Stimulated activated effector memory CD8-positive, alpha-beta T cell treated with anti-CD3 and anti-CD28 coated beads, Interleukin-12 subunit alpha, Interleukin-12 subunit beta, amount 100 ng/mL, for 72 hours (primary cell): ENCODE measurements around the gene PALM3.
A peak's percentile ranks its signal among the peaks of the same experiment; 100 is the strongest.
"Not testable (repeated sequence)": the region's sequence is repeated elsewhere in the genome, so short reads cannot be mapped to it uniquely, and the experiment has no call there.

Experiments used
- ATAC-seq: fragments of 150-1000 bp; cut with Tn5 transposase; 2 replicates; pipeline ENCODE4 v1.10.0; 2021
- DNase-seq, 2 donors: peaks; one replicate each; pipeline ENCODE4 v3.0.0; 2021 to 2022; ENCODE audit warnings: low spot score in 2 of 2
- H3K27ac Mint-ChIP-seq: one replicate; pipeline ENCODE4 v1.8.0; 2022; ENCODE audit warnings: mild to moderate bottlenecking, mixed read lengths
- H3K36me3 Mint-ChIP-seq: one replicate; pipeline ENCODE4 v1.8.0; 2022; ENCODE audit warnings: mild to moderate bottlenecking, mixed read lengths
- H3K4me1 Mint-ChIP-seq: one replicate; pipeline ENCODE4 v1.8.0; 2022; ENCODE audit warnings: mixed read lengths
- H3K4me3 Mint-ChIP-seq: one replicate; pipeline ENCODE4 v1.8.0; 2022; ENCODE audit warnings: mild to moderate bottlenecking, mixed read lengths
- H3K9me3 Mint-ChIP-seq: one replicate; pipeline ENCODE4 v1.8.0; 2022; ENCODE audit warnings: mixed read lengths

Gene PALM3

DNA sequence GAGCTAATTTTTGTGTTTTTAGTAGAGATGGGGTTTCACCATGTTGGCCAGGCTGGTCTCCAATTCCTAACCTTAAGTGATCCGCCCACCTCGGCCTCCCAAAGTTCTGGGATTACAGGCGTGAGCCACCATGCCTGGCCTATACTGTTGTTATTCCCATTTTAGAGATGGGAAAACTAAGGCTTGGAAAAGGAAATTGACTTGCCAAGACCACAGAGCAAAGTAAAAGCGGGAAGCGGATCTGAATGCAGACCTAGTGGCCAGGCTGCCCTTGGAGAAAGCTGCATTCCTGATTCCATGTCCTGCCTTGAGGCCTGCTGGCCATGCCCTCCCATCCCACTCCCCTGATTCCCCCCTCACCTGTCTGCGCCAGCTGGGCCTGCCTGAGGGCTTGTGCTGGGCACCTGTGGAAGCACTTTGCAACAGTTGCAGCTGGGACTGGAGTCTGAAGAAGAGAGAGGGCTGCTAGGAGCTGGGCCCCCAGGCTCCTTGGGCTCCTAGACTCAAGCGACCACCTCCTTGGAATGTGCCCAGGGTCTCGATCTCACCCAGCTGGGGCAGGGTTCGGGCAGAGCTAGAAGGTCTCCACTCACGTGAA is 5.7 kb downstream of the PALM3 start:
- no peaks in the 10 kb centered on the region for H3K9me3 Mint-ChIP-seq
- H3K4me1 Mint-ChIP-seq, result peaks cover 45% of the 10 kb centered on the region

DNA sequence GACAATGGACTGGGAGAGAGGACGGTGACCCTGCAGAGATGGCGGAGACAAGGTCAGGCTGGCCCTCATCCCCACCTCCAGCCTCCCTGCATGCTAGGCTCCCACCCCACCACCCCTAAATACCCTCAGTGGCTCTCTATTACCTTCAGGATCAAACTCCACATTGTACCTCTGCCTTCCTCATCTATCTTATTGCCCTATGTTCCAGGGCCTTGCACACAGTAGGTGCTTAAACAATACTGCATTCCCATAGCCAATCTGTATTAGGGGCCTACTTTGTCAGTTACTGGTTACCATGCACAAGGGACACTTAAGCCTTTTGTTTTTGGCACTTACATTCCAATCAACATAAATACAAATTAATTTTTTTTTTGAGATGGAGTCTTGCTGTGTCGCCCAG is 6.5 kb downstream of the PALM3 start:
- H3K4me3 Mint-ChIP-seq, result no peak overlapping the region
- ATAC-seq (peak; percentile 3), DNase-seq (no peak)
- H3K27ac Mint-ChIP-seq, result no peak overlapping the region
- peaks cover 45% of the 10 kb centered on the region for H3K4me1 Mint-ChIP-seq
- H3K9me3 Mint-ChIP-seq, result no peaks in the 10 kb centered on the region
- peaks cover 29% of the 10 kb centered on the region for H3K36me3 Mint-ChIP-seq

More for the DNA sequence above, 5.7 kb downstream of the PALM3 start:
- Mint-ChIP-seq H3K4me3 (no peak overlapping the region), H3K27ac (no peak overlapping the region), H3K36me3 (peaks cover 21% of the 10 kb centered on the region)
- DNase-seq, result no peak
- ATAC-seq, result no peak

DNA sequence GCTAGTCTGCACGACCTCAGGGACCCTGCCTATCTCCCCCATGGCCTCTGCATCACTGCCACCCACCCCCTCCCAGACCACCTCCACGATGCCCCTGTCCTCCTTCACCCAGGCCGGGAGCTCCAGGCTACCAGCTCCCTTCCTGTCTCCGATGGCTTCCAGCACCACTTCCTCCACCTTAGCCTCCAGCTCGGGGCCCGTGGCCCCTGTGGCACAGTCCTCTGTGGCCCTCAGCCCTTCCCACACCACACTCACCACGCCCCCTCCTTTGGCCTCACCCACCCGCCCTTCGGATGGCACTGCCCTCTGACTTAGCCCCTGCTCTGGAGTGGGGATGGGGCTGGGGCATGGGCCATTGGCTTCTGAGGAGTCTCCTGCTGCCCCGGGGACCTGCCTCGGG is 7.2 kb downstream of the PALM3 start:
- no peak overlapping the region for H3K27ac Mint-ChIP-seq
- H3K9me3 Mint-ChIP-seq, result no peaks in the 10 kb centered on the region
- DNase-seq (no peak), ATAC-seq (peak; percentile 5)
- peaks cover 42% of the 10 kb centered on the region for H3K4me1 Mint-ChIP-seq
- peaks cover 36% of the 10 kb centered on the region for H3K36me3 Mint-ChIP-seq
- H3K4me3 Mint-ChIP-seq, result no peak overlapping the region

DNA sequence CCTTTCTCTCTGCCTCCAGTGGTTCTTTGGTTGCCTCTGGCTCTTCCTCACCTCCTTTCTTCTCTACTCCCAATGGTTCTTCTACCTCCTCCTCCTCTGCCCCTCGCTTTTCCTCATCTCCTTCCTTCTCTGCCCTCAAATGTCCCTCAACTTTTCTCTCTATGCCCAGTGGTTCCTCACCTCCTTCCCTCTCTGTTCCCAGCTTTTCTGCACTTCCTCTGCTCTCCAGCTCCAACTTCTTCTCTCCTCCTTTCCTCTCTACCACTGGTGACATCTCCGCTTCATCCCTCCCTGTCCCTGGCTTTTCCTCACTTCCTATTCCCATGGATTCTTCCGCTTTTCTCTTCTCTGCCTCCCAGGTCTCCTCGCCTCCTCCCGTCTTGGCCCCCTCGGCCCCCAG is 7.8 kb downstream of the PALM3 start:
- no peak overlapping the region for H3K4me3 Mint-ChIP-seq
- H3K9me3 Mint-ChIP-seq, result no peaks in the 10 kb centered on the region
- H3K36me3 Mint-ChIP-seq, result peaks cover 42% of the 10 kb centered on the region
- ATAC-seq, result no peak
- peak overlapping the region; percentile 38 for H3K27ac Mint-ChIP-seq
- peaks cover 38% of the 10 kb centered on the region for H3K4me1 Mint-ChIP-seq
- DNase-seq, result no peak

DNA sequence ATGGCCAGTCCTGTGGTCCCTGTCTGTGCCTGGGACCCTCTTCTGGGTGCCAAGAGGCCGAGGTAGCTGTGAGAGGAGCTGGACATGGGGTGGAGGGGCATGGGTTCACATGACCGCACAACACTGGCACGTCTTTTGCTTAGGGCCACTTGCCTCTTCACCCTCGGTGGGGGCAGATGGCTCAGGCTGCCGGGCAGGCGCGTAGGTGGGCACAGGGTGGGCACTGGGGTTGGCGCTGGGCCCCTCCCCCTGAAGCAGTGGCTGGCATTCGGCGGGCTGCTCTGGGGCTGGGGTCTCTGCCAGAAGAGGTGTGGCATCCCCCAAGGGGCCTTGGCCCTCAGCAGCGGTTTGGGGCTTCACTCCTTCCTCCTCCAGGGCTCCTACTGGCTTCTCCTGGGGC is 8.4 kb downstream of the PALM3 start:
- no peaks in the 10 kb centered on the region for H3K9me3 Mint-ChIP-seq
- H3K27ac Mint-ChIP-seq, result peak overlapping the region; percentile 38
- H3K36me3 Mint-ChIP-seq, result peaks cover 48% of the 10 kb centered on the region
- H3K4me1 Mint-ChIP-seq, result peaks cover 34% of the 10 kb centered on the region
- ATAC-seq, result no peak
- H3K4me3 Mint-ChIP-seq, result no peak overlapping the region
- no peak for DNase-seq

DNA sequence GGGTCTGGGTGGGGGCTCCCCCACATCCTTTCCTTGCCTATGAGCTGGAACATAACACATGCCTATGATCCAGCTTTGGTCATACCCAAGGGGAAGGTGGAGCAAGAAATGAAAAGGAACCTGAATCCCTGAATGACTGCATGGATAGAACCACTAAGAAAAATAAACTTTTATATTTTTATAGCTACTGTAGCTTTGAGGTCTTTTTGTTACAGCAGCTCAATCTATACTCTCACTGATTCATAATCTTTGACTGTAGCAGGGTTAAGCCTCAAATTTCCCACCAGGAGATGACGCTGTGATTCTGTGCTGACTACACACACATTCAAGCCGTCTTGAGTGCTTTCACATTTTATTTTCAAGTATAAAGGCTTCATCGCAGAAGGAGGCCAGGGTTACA is 8.8 kb downstream of the PALM3 start:
- ATAC-seq (no peak), DNase-seq (no peak)
- H3K4me1 Mint-ChIP-seq, result peaks cover 33% of the 10 kb centered on the region
- H3K27ac Mint-ChIP-seq, result no peak overlapping the region
- no peak overlapping the region for H3K4me3 Mint-ChIP-seq
- no peaks in the 10 kb centered on the region for H3K9me3 Mint-ChIP-seq
- peaks cover 52% of the 10 kb centered on the region for H3K36me3 Mint-ChIP-seq

DNA sequence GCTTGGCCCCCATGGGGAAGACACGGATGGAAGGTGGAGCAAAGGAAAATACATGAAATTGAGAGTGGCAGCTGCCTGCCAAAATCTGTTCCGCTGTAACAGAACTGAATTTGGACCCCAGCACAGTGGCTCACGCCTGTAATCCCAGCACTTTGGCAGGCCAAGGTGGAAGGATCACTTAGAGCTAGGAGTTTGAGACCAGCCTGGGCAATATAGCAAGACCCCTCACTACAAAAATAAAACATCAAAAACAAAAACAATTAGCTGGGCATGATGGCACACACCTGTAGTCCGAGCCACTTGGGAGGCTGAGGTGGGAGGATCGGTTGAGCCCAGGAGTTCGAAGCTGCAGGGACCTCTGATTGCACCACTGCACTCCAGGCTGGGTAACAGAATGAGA is 9.4 kb downstream of the PALM3 start:
- Mint-ChIP-seq H3K27ac (peak overlapping the region; percentile 23), H3K4me3 (no peak overlapping the region), H3K36me3 (peaks cover 58% of the 10 kb centered on the region), H3K9me3 (no peaks in the 10 kb centered on the region), H3K4me1 (peaks cover 28% of the 10 kb centered on the region)
- DNase-seq, result no peak
- no peak for ATAC-seq

DNA sequence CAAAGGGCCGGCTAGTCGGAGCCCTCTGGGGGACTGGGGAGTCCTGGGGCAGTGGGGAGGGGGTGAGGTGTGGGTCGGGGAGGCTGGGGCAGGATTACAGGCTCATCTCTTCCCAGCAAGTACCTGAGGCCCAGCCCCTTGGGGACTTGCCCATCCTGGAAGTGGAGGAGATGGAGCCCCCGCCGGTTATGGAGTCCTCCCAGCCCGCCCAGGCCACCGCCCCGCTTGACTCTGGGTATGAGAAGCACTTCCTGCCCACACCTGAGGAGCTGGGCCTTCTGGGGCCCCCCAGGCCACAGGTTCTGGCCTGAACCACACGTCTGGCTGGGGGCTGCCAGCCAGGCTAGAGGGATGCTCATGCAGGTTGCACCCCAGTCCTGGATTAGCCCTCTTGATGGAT is 9.9 kb downstream of the PALM3 start:
- Mint-ChIP-seq H3K4me3 (no peak overlapping the region), H3K4me1 (peaks cover 28% of the 10 kb centered on the region), H3K9me3 (no peaks in the 10 kb centered on the region), H3K36me3 (peaks cover 63% of the 10 kb centered on the region), H3K27ac (peak overlapping the region; percentile 23)
- DNase-seq, result no peak
- no peak for ATAC-seq

DNA sequence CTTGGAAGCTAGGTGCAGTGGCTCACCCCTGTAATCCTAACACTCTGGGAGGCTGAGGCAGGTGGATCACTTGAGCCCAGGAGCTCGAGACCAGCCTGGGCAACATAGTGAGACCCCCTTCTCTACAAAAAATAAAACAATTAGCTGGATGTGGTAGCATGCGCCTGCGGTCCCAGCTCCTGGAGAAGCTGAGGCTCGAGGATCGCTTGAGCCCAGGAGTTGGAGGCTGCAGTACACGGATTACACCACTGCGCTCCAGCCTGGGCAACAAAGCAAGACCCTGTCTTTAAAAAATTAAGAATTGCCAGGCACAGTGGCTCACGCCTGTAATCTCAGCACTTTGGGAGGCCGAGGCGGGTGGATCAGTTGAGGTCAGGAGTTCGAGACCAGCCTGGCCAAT is 10.9 kb downstream of the PALM3 start:
- not testable (repeated sequence) for H3K9me3 Mint-ChIP-seq

DNA sequence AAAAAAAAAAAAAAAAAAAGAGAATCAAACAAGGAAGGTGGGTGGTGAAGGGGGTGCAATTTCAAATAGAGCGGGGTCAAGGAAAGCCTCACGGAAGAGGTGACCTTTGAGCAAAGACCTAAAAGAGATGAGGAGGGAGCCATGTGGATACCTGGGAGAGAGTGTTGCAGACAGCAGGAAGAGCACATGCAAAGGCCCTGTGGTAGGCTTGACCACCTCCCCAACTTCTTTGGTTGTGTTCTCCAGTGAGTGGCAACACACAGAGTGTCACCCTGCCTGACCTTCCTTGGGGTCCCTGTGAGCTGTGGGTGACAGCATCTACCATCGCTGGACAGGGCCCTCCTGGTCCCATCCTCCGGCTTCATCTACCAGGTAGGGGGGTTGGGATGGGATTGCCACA is 11.4 kb downstream of the PALM3 start:
- DNase-seq, result no peak
- H3K4me3 Mint-ChIP-seq, result no peak overlapping the region
- H3K36me3 Mint-ChIP-seq, result peaks cover 78% of the 10 kb centered on the region
- no peak for ATAC-seq
- H3K4me1 Mint-ChIP-seq, result peaks cover 33% of the 10 kb centered on the region
- H3K27ac Mint-ChIP-seq, result no peak overlapping the region
- H3K9me3 Mint-ChIP-seq, result no peaks in the 10 kb centered on the region

More for the DNA sequence above, 10.9 kb downstream of the PALM3 start:
- H3K27ac Mint-ChIP-seq, DNase-seq, H3K4me3 Mint-ChIP-seq, ATAC-seq: not testable (repeated sequence)
- peaks cover 35% of the 10 kb centered on the region for H3K4me1 Mint-ChIP-seq
- peaks cover 73% of the 10 kb centered on the region for H3K36me3 Mint-ChIP-seq

DNA sequence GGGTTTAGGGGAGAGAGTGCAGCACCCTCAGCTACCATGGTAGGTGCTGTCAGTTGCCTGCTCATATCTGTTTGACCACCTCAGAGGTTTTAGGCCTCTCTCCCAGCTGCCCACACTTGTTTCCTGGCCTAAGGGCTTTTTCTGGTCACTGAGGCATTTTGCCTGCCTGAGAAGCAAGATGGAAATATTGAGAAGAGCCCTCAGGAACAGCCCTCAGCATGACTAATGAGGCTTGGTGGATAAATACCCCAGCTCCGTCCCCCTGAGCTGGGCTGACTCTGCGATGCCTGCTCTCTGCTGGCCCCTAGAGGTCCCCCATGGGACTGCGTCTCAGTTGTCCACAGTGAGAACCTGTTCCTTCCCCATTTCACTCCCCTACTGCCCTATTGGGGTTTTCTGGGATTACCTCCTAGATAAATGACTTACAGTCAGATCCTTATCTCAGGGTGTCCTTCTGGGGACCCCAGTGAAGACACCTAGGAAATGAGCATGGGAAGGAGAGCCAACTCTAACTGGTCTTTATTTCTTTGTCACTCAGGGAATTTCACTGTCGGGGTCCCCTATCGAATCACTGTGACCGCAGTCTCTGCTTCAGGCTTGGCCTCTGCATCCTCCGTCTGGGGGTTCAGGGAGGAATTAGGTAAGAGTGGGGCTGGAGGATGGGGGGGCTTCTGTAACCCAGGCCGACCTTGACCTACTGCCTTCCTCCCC is 13.3 kb downstream of the PALM3 start:
- Mint-ChIP-seq H3K27ac (peak overlapping the region; percentile 52), H3K36me3 (peaks cover 97% of the 10 kb centered on the region), H3K9me3 (no peaks in the 10 kb centered on the region), H3K4me1 (peaks cover 16% of the 10 kb centered on the region), H3K4me3 (no peak overlapping the region)
- ATAC-seq (peak; percentile 87), DNase-seq (peak; percentile 74 to 88)

DNA sequence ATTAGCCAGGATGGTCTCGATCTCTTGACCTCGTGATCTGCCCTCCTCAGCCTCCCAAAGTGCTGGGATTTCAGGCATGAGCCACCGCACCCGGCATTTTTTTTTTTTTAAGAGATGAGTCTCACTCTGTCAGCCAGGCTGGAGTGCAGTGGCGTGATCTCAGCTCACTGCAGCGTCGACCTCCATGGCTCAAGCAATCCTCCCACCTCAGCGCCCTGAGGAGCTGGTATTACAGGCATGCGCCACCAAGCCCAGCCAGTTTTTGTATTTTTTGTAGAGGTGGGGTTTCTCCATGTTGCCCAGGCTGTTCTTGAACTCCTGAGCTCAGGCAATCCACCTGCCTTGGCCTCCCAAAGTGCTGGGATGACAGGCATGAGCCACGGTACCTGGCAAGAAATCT is 14.0 kb downstream of the PALM3 start:
- H3K36me3 Mint-ChIP-seq, result peaks cover 100% of the 10 kb centered on the region
- H3K4me3 Mint-ChIP-seq, DNase-seq, ATAC-seq, H3K9me3 Mint-ChIP-seq: not testable (repeated sequence)
- H3K27ac Mint-ChIP-seq, result peak overlapping the region; percentile 52
- H3K4me1 Mint-ChIP-seq, result peaks cover 20% of the 10 kb centered on the region

DNA sequence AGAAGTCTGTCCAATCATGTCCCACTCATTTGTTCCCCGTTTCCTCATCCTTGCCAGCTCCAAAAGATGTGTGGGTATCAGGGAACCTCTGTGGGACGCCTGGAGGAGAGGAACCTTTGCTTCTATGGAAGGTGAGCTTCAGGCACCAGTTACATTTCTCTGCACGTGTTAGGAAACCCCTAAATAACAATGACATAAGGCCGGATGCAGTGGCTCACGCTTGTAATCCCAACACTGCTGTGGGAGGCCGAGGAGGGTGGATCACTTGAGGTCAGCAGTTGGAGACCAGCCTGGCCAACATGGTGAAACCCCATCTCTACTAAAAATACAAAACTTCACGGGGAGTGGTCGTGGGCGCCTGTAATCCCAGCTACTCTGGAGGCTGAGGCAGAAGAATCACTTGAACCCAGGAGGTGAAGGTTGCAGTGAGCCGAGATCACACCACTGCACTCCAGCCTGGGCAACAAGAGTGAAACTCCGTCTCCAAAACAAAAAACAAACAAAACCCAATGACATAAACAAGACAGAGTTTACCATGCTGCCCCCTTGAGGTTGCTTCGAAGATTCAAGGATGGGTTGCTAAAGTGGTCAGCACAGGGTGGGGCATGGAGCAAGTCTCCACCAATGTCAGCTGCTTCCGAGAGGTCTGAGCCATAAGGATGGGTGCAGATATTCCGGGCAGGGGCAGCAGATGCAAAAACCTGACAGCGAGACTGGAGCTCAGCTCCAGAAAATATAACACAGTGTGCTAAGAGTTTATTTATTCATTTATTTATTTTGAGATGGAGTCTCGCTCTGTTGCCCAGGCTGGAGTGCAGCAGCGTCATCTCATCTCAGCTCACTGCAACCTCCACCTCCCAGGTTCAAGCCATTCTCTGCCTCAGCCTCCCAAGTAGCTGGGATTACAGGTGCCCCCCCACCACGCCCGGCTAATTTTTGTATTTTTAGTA is 18.9 kb downstream of the PALM3 start:
- not testable (repeated sequence) for DNase-seq, H3K4me3 Mint-ChIP-seq, H3K9me3 Mint-ChIP-seq
- Mint-ChIP-seq H3K27ac (peak overlapping the region; percentile 91), H3K4me1 (peaks cover 29% of the 10 kb centered on the region), H3K36me3 (peaks cover 100% of the 10 kb centered on the region)
- peak; percentile 82 for ATAC-seq

DNA sequence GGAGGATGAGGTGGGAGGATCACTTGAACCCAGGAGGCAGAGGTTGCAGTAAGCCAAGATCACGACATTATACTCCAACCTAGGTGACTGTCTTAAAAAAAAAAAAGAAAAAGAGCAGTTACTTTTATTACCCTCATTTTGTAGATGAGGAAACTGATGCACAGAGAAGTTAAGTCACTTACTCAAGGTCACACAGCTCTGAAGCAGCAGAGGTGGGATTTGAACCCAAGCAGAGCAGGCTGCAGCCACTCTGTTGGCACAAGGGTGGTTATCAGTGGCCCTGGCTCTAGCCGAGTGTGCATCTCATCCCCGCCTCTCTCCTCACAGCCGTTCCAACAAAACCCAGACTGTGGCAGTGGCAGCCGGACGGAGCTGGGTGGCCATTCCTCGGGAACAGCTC is 22.7 kb downstream of the PALM3 start:
- no peaks in the 10 kb centered on the region for H3K9me3 Mint-ChIP-seq
- H3K36me3 Mint-ChIP-seq, result peaks cover 100% of the 10 kb centered on the region
- no peak for ATAC-seq
- H3K4me3 Mint-ChIP-seq, result no peak overlapping the region
- DNase-seq, result no peak
- peaks cover 39% of the 10 kb centered on the region for H3K4me1 Mint-ChIP-seq
- no peak overlapping the region for H3K27ac Mint-ChIP-seq

DNA sequence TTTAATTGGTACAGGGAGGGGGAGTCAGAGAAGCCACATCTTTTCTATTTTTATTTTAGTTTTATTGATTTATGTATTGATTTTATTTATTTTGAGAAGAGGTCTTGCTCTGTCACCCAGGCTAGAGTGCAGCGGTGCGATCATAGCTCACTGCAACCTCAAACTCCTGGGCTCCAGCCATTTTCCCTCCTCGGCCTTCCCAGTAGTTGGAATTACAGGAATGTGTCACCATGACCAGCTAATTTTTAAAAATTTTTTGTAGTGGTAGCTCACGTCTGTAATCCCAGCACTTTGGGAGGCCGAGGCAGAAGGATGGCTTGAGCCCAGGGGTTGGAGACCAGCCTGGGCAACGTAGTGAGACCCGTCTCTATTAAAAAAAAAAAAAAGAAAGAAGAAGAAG is 26.2 kb downstream of the PALM3 start:
- ATAC-seq (no peak), DNase-seq (no peak)
- H3K4me1 Mint-ChIP-seq, result peaks cover 44% of the 10 kb centered on the region
- peaks cover 92% of the 10 kb centered on the region for H3K36me3 Mint-ChIP-seq
- peak overlapping the region; percentile 37 for H3K27ac Mint-ChIP-seq
- H3K9me3 Mint-ChIP-seq, result no peaks in the 10 kb centered on the region
- no peak overlapping the region for H3K4me3 Mint-ChIP-seq
